GM23338 (cell line): Measurements from ENCODE around the gene SLC7A4. TPM values are rescaled to one million over a fixed set of nuclear protein-coding genes. Genes with fewer than 3 reads are reported as not detected.

ENCODE experiments used
- ATAC-seq: fragments of 200-7000 bp; cut with Tn5 transposase; 3 replicates; pipeline ENCODE4 v1.9.1; 2020
- DNase-seq: peaks from one replicate; pipeline ENCODE4 v3.0.0-alpha.2; 2015; ENCODE audit warnings: low spot score
- H2AFZ ChIP-seq: fragments of 200-600 bp; sonication (generic); 2 replicates; pipeline ENCODE4 v1.8.0; 2016; ENCODE audit warnings: antibody characterized with exemption, mild to moderate bottlenecking, moderate library complexity
- H3F3A ChIP-seq: fragments of 200-600 bp; sonication (generic); replicated peaks from 2 replicates; pipeline ENCODE4 v1.8.0; 2017; ENCODE audit warnings: antibody characterized with exemption, mixed run types, low read depth
- H3K27ac ChIP-seq: fragments of 200-600 bp; sonication (generic); 2 replicates; pipeline ENCODE4 v1.6.1; 2016; ENCODE audit warnings: low read depth
- H3K27me3 ChIP-seq: fragments of 200-600 bp; sonication (generic); 2 replicates; pipeline ENCODE4 v1.8.0; 2016; ENCODE audit warnings: mild to moderate bottlenecking, mixed run types, moderate library complexity; ENCODE audit not compliant: insufficient read depth
- H3K36me3 ChIP-seq: fragments of 200-600 bp; sonication (generic); 2 replicates; pipeline ENCODE4 v1.8.0; 2016; ENCODE audit warnings: mild to moderate bottlenecking; ENCODE audit not compliant: insufficient read depth
- H3K4me1 ChIP-seq: fragments of 200-600 bp; sonication (generic); 2 replicates; pipeline ENCODE4 v1.8.0; 2016; ENCODE audit warnings: mild to moderate bottlenecking, moderate library complexity; ENCODE audit not compliant: insufficient read depth
- H3K4me2 ChIP-seq: fragments of 200-600 bp; sonication (generic); 2 replicates; pipeline ENCODE4 v1.7.1; 2017; ENCODE audit warnings: mixed run types
- H3K4me3 ChIP-seq: fragments of 200-600 bp; sonication (generic); 2 replicates; pipeline ENCODE4 v1.6.1; 2016; ENCODE audit warnings: mixed run types
- H3K79me2 ChIP-seq: fragments of 200-600 bp; sonication (generic); replicated peaks from 2 replicates; pipeline ENCODE4 v1.8.0; 2017; ENCODE audit warnings: mild to moderate bottlenecking; ENCODE audit not compliant: insufficient read depth
- H3K9me2 ChIP-seq: fragments of 200-600 bp; sonication (generic); 2 replicates; pipeline ENCODE4 v1.8.0; 2017; ENCODE audit not compliant: insufficient read depth
- H4K20me1 ChIP-seq: fragments of 200-600 bp; sonication (generic); replicated peaks from 2 replicates; pipeline ENCODE4 v1.8.0; 2017; ENCODE audit warnings: mild to moderate bottlenecking; ENCODE audit not compliant: insufficient read depth
- H3K27ac Mint-ChIP-seq: 2 replicates; pipeline ENCODE4 v1.8.0; 2020; ENCODE audit warnings: inconsistent platforms, mild to moderate bottlenecking, moderate library complexity, mixed read lengths
- H3K27me3 Mint-ChIP-seq: 3 replicates; pipeline ENCODE4 v1.8.0; 2022; ENCODE audit warnings: low read depth, mild to moderate bottlenecking, moderate library complexity, mixed read lengths, inconsistent platforms; ENCODE audit not compliant: insufficient read depth, poor library complexity
- H3K36me3 Mint-ChIP-seq: 3 replicates; pipeline ENCODE4 v1.8.0; 2021; ENCODE audit warnings: low read depth, mild to moderate bottlenecking, inconsistent platforms, moderate library complexity, mixed read lengths
- H3K4me1 Mint-ChIP-seq: 3 replicates; pipeline ENCODE4 v1.8.0; 2020; ENCODE audit warnings: mild to moderate bottlenecking, inconsistent platforms, mixed read lengths
- H3K4me3 Mint-ChIP-seq: 3 replicates; pipeline ENCODE4 v1.8.0; 2021; ENCODE audit warnings: moderate library complexity, mild to moderate bottlenecking, inconsistent platforms, mixed read lengths
- H3K9me3 Mint-ChIP-seq: 3 replicates; pipeline ENCODE4 v1.8.0; 2020; ENCODE audit warnings: moderate library complexity, mild to moderate bottlenecking, inconsistent platforms, mixed read lengths
- CREB1 ChIP-seq: fragments of 250-450 bp; sonication (Bioruptor Pico); IDR thresholded peaks from 2 replicates; pipeline ENCODE4 v1.5.0; 2020; ENCODE audit warnings: low read depth, mild to moderate bottlenecking, moderate library complexity
- CTCF ChIP-seq, 2 experiments: fragments of 200-600 bp in 1 of 2; sonication (generic) in 1 of 2; conservative IDR thresholded peaks; 2 replicates each; pipeline versions ENCODE4 v1.5.1 to v1.6.1; 2016 to 2017; ENCODE audit warnings: antibody characterized with exemption in 2 of 2, low read depth in 2 of 2, mild to moderate bottlenecking in 2 of 2, moderate library complexity in 1 of 2
- ETS1 ChIP-seq: IDR thresholded peaks from 2 replicates; pipeline ENCODE4 v1.6.1; 2016; ENCODE audit warnings: antibody characterized with exemption
- EZH2 ChIP-seq: fragments of 200-600 bp; sonication (generic); IDR thresholded peaks from one replicate; pipeline ENCODE4 v1.8.0; 2017; ENCODE audit warnings: antibody characterized with exemption, mild to moderate bottlenecking, low read depth; ENCODE audit not compliant: unreplicated experiment
- EZH2phosphoT487 ChIP-seq: fragments of 200-600 bp; sonication (generic); IDR thresholded peaks from one replicate; pipeline ENCODE4 v1.8.1; 2018; ENCODE audit warnings: antibody characterized with exemption; ENCODE audit not compliant: unreplicated experiment
- JUNB ChIP-seq: IDR thresholded peaks from one replicate; pipeline ENCODE4 v1.6.1; 2016; ENCODE audit warnings: antibody characterized with exemption; ENCODE audit not compliant: unreplicated experiment
- NANOG ChIP-seq: IDR thresholded peaks from 2 replicates; pipeline ENCODE4 v1.6.1; 2016; ENCODE audit warnings: antibody characterized with exemption, borderline replicate concordance
- POLR2AphosphoS5 ChIP-seq: IDR thresholded peaks from 2 replicates; pipeline ENCODE4 v1.6.1; 2016; ENCODE audit warnings: antibody characterized with exemption, low read depth
- REST ChIP-seq: IDR thresholded peaks from one replicate; pipeline ENCODE4 v1.6.1; 2018; ENCODE audit warnings: antibody characterized with exemption; ENCODE audit not compliant: unreplicated experiment
- STAT1 ChIP-seq: IDR thresholded peaks from one replicate; pipeline ENCODE4 v1.6.1; 2016; ENCODE audit warnings: antibody characterized with exemption; ENCODE audit not compliant: unreplicated experiment
- ZNF114 ChIP-seq: fragments of 250-450 bp; sonication (Bioruptor Pico); IDR thresholded peaks from 2 replicates; pipeline ENCODE4 v1.5.0; 2020; ENCODE audit warnings: mild to moderate bottlenecking, moderate library complexity
- ZNF331 ChIP-seq: fragments of 250-450 bp; sonication (Bioruptor Pico); IDR thresholded peaks from 2 replicates; pipeline ENCODE4 v1.5.0; 2020; ENCODE audit warnings: low read depth, mild to moderate bottlenecking, moderate library complexity
- ZNF462 ChIP-seq: fragments of 250-450 bp; sonication (Bioruptor Pico); IDR thresholded peaks from 2 replicates; pipeline ENCODE4 v1.5.0; 2020; ENCODE audit warnings: mild to moderate bottlenecking, moderate library complexity
- polyA plus RNA-seq: library from polyadenylated mRNA; unstranded; fragments of >200 nt; fragmentation: Nextera tagmentation; extraction: Ambion mirVana; gene quantifications from 2 replicates; pipeline ENCODE4 v1.2.1, GENCODE V29; 2016
- total RNA-seq: library from RNA; depleted of rRNA; stranded (reverse); fragments of >200 nt; shearing (Covaris generic); gene quantifications from 2 replicates; pipeline ENCODE4 v1.2.3, GENCODE V29; 2014

Gene SLC7A4
- total and polyA plus RNA-seq, 2 experiments from 2014 or later = 0.07 to 0.44 TPM

- Histone ChIP-seq H3K27ac (no peak overlapping the region), H3K79me2 (0 out of 2 replicates have a peak, but pooled peaks cover 4% of the 10 kb centered on the region), H3K4me1 (peaks cover 9% of the 10 kb centered on the region), H3K4me2 (peak overlapping the region; percentile 96), H4K20me1 (no peaks in the 10 kb centered on the region), H3K27me3 (no peaks in the 10 kb centered on the region), H3K36me3 (no peaks in the 10 kb centered on the region), H3K4me3 (peak overlapping the region; percentile 87), H3K9me2 (no peaks in the 10 kb centered on the region), H2AFZ (no peak overlapping the region), H3F3A (peaks cover 10% of the 10 kb centered on the region; the same call in 1 of the 2 replicates)
- H3K4me1 Mint-ChIP-seq = peaks cover 8% of the 10 kb centered on the region; the same call in 2 of the 3 replicates
- H3K9me3 Mint-ChIP-seq = no peaks in the 10 kb centered on the region
- DNase-seq (no peak), ATAC-seq (no peak)
- H3K27me3 Mint-ChIP-seq = peaks cover 12% of the 10 kb centered on the region
- TF ChIP-seq CTCF (conservative IDR thresholded peaks at IDR 0.05; ENCODE audit: low read depth in 2 of 2) (no peak), NANOG (no peak), POLR2AphosphoS5 (no peak), CREB1 (CRISPR knock-in tag) (no peak), ZNF331 (CRISPR knock-in tag) (no peak), ZNF114 (CRISPR knock-in tag) (no peak), JUNB (no peak), ZNF462 (no peak), ETS1 (no peak), STAT1 (no peak), EZH2 (no peak), REST (no peak), EZH2phosphoT487 (no peak)
- H3K27ac Mint-ChIP-seq = no peak overlapping the region
- H3K4me3 Mint-ChIP-seq = peak overlapping the region; percentile 91
- H3K36me3 Mint-ChIP-seq = peaks cover 20% of the 10 kb centered on the region; the same call in 1 of the 3 replicates
Measured at GRCh38 chr22:21000207-21000986, 32.0 kb downstream of the SLC7A4 start.
